HG02938 (cell line): ENCODE data around the gene OCRL.

ENCODE experiments used
- ATAC-seq: cut with Tn5 transposase; IDR thresholded peaks from one replicate; pipeline ENCODE4 v1.9.1; 2021; ENCODE audit warnings: mild to moderate bottlenecking, moderate library complexity; ENCODE audit not compliant: unreplicated experiment

The OCRL gene

GRCh38 chrX:129540068-129540653, at the start of gene OCRL:
OCRL (plus strand) TSS chrX:129540259; CDS start chrX:129540440, 181 bp downstream.
- ATAC-seq = peak; percentile 95

- no peak for ATAC-seq
These were observed 49.7 kb upstream of the OCRL start for GRCh38 chrX:129490330-129490729.

GRCh38 chrX:129493643-129494042, 46.4 kb upstream of the OCRL start:
- no peak for ATAC-seq

GRCh38 chrX:129494887-129495286, 45.2 kb upstream of the OCRL start:
- no peak for ATAC-seq

GRCh38 chrX:129495900-129496299, 44.2 kb upstream of the OCRL start:
- ATAC-seq = no peak

GRCh38 chrX:129496625-129497024, 43.4 kb upstream of the OCRL start:
- ATAC-seq = no peak

- ATAC-seq = no peak
These were observed 42.8 kb upstream of the OCRL start for GRCh38 chrX:129497146-129497843.

GRCh38 chrX:129510331-129510730, 29.7 kb upstream of the OCRL start:
- ATAC-seq = no peak

GRCh38 chrX:129511689-129512088, 28.4 kb upstream of the OCRL start:
- no peak for ATAC-seq

GRCh38 chrX:129512409-129512808, 27.6 kb upstream of the OCRL start:
- no peak for ATAC-seq

- no peak for ATAC-seq
These were observed 23.7 kb upstream of the OCRL start for GRCh38 chrX:129516402-129516801.

- no peak for ATAC-seq
These were observed 19.9 kb upstream of the OCRL start for GRCh38 chrX:129520151-129520550.

- ATAC-seq = no peak
These were observed 17.6 kb upstream of the OCRL start for GRCh38 chrX:129522184-129523078.

- no peak for ATAC-seq
These were observed 16.8 kb upstream of the OCRL start, which contains the start of gene SMARCA1 for GRCh38 chrX:129523079-129523911. SMARCA1 (minus strand) TSS chrX:129523490; CDS start chrX:129523370, 120 bp downstream.

- no peak for ATAC-seq
These were observed 15.7 kb upstream of the OCRL start for GRCh38 chrX:129524250-129524850.

GRCh38 chrX:129525162-129525561, 14.9 kb upstream of the OCRL start:
- ATAC-seq = no peak

GRCh38 chrX:129525896-129526295, 14.2 kb upstream of the OCRL start:
- ATAC-seq = no peak

- no peak for ATAC-seq
These were observed 10.3 kb upstream of the OCRL start for GRCh38 chrX:129529685-129530281.

- ATAC-seq = no peak
These were observed 9.6 kb upstream of the OCRL start for GRCh38 chrX:129530410-129530809.

- no peak for ATAC-seq
These were observed 8.9 kb upstream of the OCRL start for GRCh38 chrX:129531132-129531531.
